Tibial nerve (tissue), 4 donors: Measurements from ENCODE around the gene OTOG. TPM values are rescaled to one million over a fixed set of nuclear protein-coding genes. Genes with fewer than 3 reads are reported as not detected.

ENCODE experiments used
- DNase-seq, 2 donors: peaks; one replicate each; pipeline ENCODE4 v3.0.0-alpha.2; 2019; ENCODE audit warnings: low spot score in 2 of 2
- H3K27ac ChIP-seq, 4 donors: fragments of 200-600 bp; sonication (generic) in 3 of 4; one replicate each; pipeline ENCODE4 v1.5.1; 2017 to 2019; ENCODE audit warnings: mild to moderate bottlenecking in 1 of 4
- H3K27me3 ChIP-seq, 2 donors: fragments of 200-600 bp; sonication (generic) in 1 of 2; one replicate each; pipeline versions ENCODE4 v1.5.1 to v1.6.0; 2017 to 2019
- H3K36me3 ChIP-seq, 3 donors: fragments of 200-600 bp; sonication (generic); one replicate each; pipeline ENCODE4 v1.5.1; 2018 to 2019
- H3K4me1 ChIP-seq, 4 donors: fragments of 200-600 bp; sonication (generic) in 3 of 4; one replicate each; pipeline ENCODE4 v1.5.1; 2017 to 2019
- H3K4me3 ChIP-seq, 4 donors: fragments of 200-600 bp; sonication (generic) in 3 of 4; one replicate each; pipeline ENCODE4 v1.5.1; 2017 to 2019; ENCODE audit warnings: mild to moderate bottlenecking in 1 of 4, moderate library complexity in 1 of 4
- H3K9me3 ChIP-seq, 4 donors: fragments of 200-600 bp; sonication (generic) in 3 of 4; one replicate each; pipeline ENCODE4 v1.5.1; 2017 to 2019
- EP300 ChIP-seq, 2 donors: sonication (generic); formaldehyde crosslinking; IDR thresholded peaks; one replicate each; pipeline ENCODE4 v1.6.1; 2017; ENCODE audit warnings: antibody characterized with exemption in 2 of 2, mild to moderate bottlenecking in 1 of 2
- POLR2A ChIP-seq, 2 donors: fragments of 450-650 bp; IDR thresholded peaks; one replicate each; pipeline ENCODE4 v1.6.1; 2017; ENCODE audit warnings: antibody characterized with exemption in 2 of 2, mild to moderate bottlenecking in 2 of 2, moderate library complexity in 2 of 2
- WGBS, 2 donors: methylation state at CpG; one replicate each; pipeline ENCODE4 v1.1.5; 2018; 5-methylcytosine and 5-hydroxymethylcytosine counted together
- total RNA-seq, 4 donors: library from RNA; depleted of rRNA; stranded (reverse); fragments of >200 nt; gene quantifications; one replicate each; pipeline ENCODE4 v1.1.0, GENCODE V29; 2016
- TF ChIP-seq, protein P1 (sequence below), 5 experiments: fragments of 200-600 bp in 3 of 5; fragments of 450-650 bp in 2 of 5; sonication (generic) in 3 of 5; IDR thresholded peaks; one replicate each; pipeline ENCODE4 v1.5.1; 2016 to 2019; ENCODE audit warnings: antibody characterized with exemption in 5 of 5, mild to moderate bottlenecking in 3 of 5, moderate library complexity in 2 of 5

The OTOG gene
- total RNA-seq, 4 donors from 2014 or later = not detected

DNA sequence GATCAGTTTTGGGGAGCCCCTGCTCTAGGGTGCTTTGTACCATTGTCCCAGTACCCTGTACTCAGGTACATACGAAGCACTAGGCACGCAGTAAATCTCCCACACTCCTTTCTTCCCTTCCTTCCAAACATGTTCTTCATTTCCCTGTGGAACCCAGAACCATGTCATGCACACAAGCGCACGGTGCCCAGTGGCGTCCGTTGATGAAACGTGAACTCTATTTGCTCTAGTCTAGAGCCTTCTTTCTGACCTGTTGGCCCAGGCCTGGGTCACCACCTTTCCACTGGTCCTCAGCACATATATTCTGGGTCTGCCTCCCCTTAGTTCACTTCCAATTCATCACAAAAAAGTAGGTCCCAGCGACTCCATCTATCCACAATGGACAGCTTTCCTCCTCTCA, 9.8 kb upstream of the OTOG start:
- Histone ChIP-seq H3K9me3 (no peaks in the 10 kb centered on the region), H3K27ac (no peak overlapping the region), H3K36me3 (no peaks in the 10 kb centered on the region), H3K4me3 (no peak overlapping the region), H3K4me1 (no peaks in the 10 kb centered on the region), H3K27me3 (peaks cover 0 to 5% of the 10 kb centered on the region in 2 donors)
- WGBS, 2 donors = 87 to 91% methylated on average over 8 of the region's 8 CpGs
- no peak for DNase-seq
- TF ChIP-seq, protein P1, sequence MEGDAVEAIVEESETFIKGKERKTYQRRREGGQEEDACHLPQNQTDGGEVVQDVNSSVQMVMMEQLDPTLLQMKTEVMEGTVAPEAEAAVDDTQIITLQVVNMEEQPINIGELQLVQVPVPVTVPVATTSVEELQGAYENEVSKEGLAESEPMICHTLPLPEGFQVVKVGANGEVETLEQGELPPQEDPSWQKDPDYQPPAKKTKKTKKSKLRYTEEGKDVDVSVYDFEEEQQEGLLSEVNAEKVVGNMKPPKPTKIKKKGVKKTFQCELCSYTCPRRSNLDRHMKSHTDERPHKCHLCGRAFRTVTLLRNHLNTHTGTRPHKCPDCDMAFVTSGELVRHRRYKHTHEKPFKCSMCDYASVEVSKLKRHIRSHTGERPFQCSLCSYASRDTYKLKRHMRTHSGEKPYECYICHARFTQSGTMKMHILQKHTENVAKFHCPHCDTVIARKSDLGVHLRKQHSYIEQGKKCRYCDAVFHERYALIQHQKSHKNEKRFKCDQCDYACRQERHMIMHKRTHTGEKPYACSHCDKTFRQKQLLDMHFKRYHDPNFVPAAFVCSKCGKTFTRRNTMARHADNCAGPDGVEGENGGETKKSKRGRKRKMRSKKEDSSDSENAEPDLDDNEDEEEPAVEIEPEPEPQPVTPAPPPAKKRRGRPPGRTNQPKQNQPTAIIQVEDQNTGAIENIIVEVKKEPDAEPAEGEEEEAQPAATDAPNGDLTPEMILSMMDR (IDR thresholded peaks at IDR 0.05) = no peak
- TF ChIP-seq EP300 (IDR thresholded peaks at IDR 0.05) (no peak), POLR2A (IDR thresholded peaks at IDR 0.05) (no peak)

DNA sequence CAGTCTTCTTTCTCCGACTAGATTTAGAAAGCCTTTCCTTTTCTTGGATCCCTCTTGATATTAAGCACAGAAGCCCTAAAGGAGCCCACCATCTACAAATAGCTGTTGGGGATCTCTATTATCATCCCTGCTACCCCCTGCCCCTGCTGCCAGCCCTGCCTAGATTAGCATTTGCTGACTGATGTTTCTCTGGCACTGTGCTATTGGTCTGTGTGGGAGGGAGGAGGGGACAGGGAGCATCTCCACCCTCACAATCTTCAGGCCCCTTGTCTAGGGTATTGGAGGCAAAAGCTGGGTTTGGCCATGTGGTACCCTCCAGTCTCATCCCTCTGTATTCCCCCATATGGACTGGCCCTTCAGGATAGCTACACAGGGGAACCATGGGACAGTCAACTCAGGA, 9.0 kb upstream of the OTOG start:
- H3K27me3 ChIP-seq = peaks cover 0 to 5% of the 10 kb centered on the region in 2 donors
- 89 to 96% methylated on average over 1 of the region's 1 CpG for WGBS, 2 donors
- H3K4me3 ChIP-seq = no peak overlapping the region
- no peak for TF ChIP-seq POLR2A (IDR thresholded peaks at IDR 0.05)
- TF ChIP-seq EP300 (IDR thresholded peaks at IDR 0.05) = no peak
- TF ChIP-seq, protein P1 (IDR thresholded peaks at IDR 0.05) = no peak
- DNase-seq = no peak
- no peaks in the 10 kb centered on the region for H3K36me3 ChIP-seq
- H3K4me1 ChIP-seq = no peaks in the 10 kb centered on the region
- H3K27ac ChIP-seq = no peak overlapping the region
- no peaks in the 10 kb centered on the region for H3K9me3 ChIP-seq

DNA sequence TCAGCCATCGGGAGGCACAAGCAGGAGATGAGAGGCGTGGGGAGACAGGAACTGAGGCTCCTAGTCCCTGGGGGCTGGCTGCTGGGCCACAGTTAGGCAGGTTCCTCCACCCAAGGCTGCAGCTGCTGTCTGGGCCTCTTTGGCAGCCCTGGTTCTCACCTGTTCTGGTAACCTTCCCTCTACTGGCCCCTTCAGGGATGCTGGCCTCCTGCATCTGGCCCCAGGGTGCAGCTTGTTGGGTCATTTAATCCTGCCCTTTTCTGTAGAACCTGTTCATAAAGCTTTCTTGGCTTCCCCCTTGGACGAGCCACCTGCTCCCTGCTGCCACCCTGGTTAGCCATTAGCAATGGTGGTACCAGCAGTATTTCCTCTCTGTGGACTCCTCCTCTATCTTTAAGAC, 8.3 kb upstream of the OTOG start:
- no peaks in the 10 kb centered on the region for H3K36me3 ChIP-seq
- H3K27ac ChIP-seq = no peak overlapping the region
- H3K4me1 ChIP-seq = peaks cover 0 to under 1% (median 0%) of the 10 kb centered on the region in 4 donors
- no peak for TF ChIP-seq EP300 (IDR thresholded peaks at IDR 0.05)
- TF ChIP-seq POLR2A (IDR thresholded peaks at IDR 0.05) = no peak
- TF ChIP-seq, protein P1 (IDR thresholded peaks at IDR 0.05) = no peak
- no peaks in the 10 kb centered on the region for H3K9me3 ChIP-seq
- no peak for DNase-seq
- H3K4me3 ChIP-seq = no peak overlapping the region
- WGBS, 2 donors = 63 to 69% methylated on average over 3 of the region's 3 CpGs
- H3K27me3 ChIP-seq = peaks cover 0 to 5% of the 10 kb centered on the region in 2 donors

DNA sequence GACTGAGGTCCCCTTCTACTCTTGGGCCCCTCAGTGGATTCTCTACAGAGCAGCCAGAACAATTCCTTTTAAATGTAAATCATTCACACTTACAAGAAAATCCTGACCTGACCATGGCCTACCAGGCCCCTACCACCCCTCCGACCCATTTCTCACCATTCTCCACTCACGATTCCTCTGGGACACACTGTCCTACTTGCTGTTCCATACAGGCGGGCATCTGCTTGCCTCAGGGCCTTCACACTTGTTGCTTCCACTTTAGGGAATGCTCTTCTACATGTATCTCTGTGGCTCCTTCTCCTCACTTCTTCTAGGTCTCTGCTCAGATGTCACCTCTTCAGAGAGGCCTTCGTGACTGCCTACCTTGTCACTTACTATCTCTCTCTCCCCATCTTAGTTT, 6.3 kb upstream of the OTOG start:
- H3K36me3 ChIP-seq = no peaks in the 10 kb centered on the region

DNA sequence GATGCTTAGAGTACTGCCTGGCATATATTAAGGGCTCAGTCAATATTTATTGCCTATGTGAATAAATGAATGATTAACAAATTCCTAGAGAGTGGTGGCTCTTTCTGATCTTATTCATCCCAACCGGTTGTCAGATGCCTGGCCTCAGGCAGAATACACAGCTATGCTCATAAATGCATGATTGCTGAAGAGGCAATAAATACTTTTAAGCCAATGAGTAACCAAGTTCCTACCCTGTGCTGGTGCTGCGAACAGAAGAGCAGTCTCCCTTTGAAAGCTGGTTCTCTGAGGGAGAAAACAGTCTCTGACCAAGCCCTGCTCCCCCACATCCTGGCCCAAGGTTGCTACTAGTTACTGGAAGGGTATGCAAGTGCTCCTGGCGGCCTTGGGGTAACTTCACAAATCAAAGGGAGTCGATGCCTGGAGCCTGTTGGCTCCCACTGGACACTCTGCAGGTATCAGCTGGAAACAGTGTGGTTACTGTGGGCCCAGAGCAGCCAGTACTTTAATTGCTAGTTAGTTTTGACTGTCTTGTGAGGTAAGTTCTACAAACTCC, 5.7 kb upstream of the OTOG start:
- no peak overlapping the region for H3K27ac ChIP-seq
- DNase-seq = no peak
- H3K4me1 ChIP-seq = peaks cover 0 to 8% (median 0%) of the 10 kb centered on the region in 4 donors
- H3K27me3 ChIP-seq = peaks cover 0 to 27% of the 10 kb centered on the region in 2 donors
- no peaks in the 10 kb centered on the region for H3K36me3 ChIP-seq
- WGBS, 2 donors = 66 to 69% methylated on average over 4 of the region's 4 CpGs
- no peaks in the 10 kb centered on the region for H3K9me3 ChIP-seq
- TF ChIP-seq EP300 (IDR thresholded peaks at IDR 0.05) = no peak
- no peak for TF ChIP-seq POLR2A (IDR thresholded peaks at IDR 0.05)
- TF ChIP-seq, protein P1 (IDR thresholded peaks at IDR 0.05) = no peak
- H3K4me3 ChIP-seq = no peak overlapping the region

More for the DNA sequence above, 6.3 kb upstream of the OTOG start:
- DNase-seq = no peak
- no peak overlapping the region for H3K27ac ChIP-seq
- TF ChIP-seq, protein P1 (IDR thresholded peaks at IDR 0.05) = no peak
- no peak for TF ChIP-seq POLR2A (IDR thresholded peaks at IDR 0.05)
- no peak for TF ChIP-seq EP300 (IDR thresholded peaks at IDR 0.05)
- H3K4me3 ChIP-seq = no peak overlapping the region
- 88 to 92% methylated on average over 4 of the region's 4 CpGs for WGBS, 2 donors
- H3K27me3 ChIP-seq = peaks cover 0 to 21% of the 10 kb centered on the region in 2 donors
- peaks cover 0 to 8% (median 0%) of the 10 kb centered on the region in 4 donors for H3K4me1 ChIP-seq
- H3K9me3 ChIP-seq = no peaks in the 10 kb centered on the region
